ENCODE data around the gene CCDC43. TPM values are rescaled to one million over a fixed set of nuclear protein-coding genes. Genes with fewer than 3 reads are reported as not detected.
"Not testable (repeated sequence)": the region's sequence is repeated elsewhere in the genome, so short reads cannot be mapped to it uniquely, and the experiment has no call there.

Gene CCDC43
- total RNA-seq, 1 experiment from 2014 or later = 34.3 TPM

DNA sequence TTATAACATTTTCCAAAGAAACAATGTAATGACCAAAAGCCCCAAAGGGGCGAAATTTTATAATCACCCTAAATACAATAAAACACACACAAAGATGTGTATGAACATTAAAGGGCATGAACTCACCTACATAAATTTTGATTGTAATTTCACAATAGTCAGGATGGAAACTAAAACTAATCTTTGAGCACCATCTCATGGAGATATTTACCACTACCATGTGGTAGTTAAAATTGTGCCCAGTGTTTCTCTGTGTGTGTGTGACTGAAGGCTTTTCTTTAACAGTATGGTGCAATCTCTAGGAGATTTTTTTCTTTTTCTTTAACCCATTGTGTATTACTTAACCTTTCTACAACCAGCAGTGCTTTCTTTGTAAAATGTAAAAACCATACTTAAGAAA, 53.0 kb downstream of the CCDC43 start:
- no peaks in the 10 kb centered on the region for H3K36me3 Mint-ChIP-seq (ENCODE audit: insufficient read depth in 1 of 3, low read depth in 3 of 3)
- no peak for DNase-seq
- Histone ChIP-seq H3K79me2 (ENCODE audit: insufficient read depth, low read length) (no peaks in the 10 kb centered on the region), H3K23me2 (ENCODE audit: insufficient read length, low read depth, low read length, poor library complexity, severe bottlenecking) (no peaks in the 10 kb centered on the region), H3K4ac (ENCODE audit: low read depth, low read length) (no peak overlapping the region), H2BK15ac (ENCODE audit: low read depth, low read length) (no peak overlapping the region), H2BK20ac (ENCODE audit: low read depth, low read length, poor library complexity, severe bottlenecking) (no peak overlapping the region), H3K79me1 (ENCODE audit: insufficient read depth, low read depth, low read length, poor library complexity, severe bottlenecking) (no peaks in the 10 kb centered on the region), H3K27ac (ENCODE audit: insufficient read length, low read depth, low read length) (no peak overlapping the region), H3K9ac (ENCODE audit: extremely low read depth, insufficient read length, low read length) (no peak overlapping the region), H2BK5ac (ENCODE audit: insufficient read length, low read length) (no peak overlapping the region), H4K91ac (ENCODE audit: insufficient read length, low read depth, low read length) (no peak overlapping the region), H3K4me1 (ENCODE audit: insufficient read depth, low read length) (no peaks in the 10 kb centered on the region), H3K14ac (ENCODE audit: insufficient read depth, low read length) (no peak overlapping the region), H4K8ac (replicated peaks; ENCODE audit: insufficient read length, low read depth, low read length) (no peak overlapping the region), H3K18ac (ENCODE audit: insufficient read length, low read depth, low read length) (no peak overlapping the region), H3K27me3 (ENCODE audit: insufficient read depth, low read length) (no peaks in the 10 kb centered on the region), H2BK12ac (ENCODE audit: insufficient read length, low read depth, low read length) (no peak overlapping the region), H2BK120ac (ENCODE audit: low read depth, low read length, poor library complexity, severe bottlenecking) (no peak overlapping the region), H3K23ac (ENCODE audit: insufficient read length, low read depth, low read length) (no peak overlapping the region), H3K9me3 (ENCODE audit: control insufficient read depth, low read depth, low read length) (no peaks in the 10 kb centered on the region), H2AFZ (ENCODE audit: low read length) (no peak overlapping the region), H3K4me2 (ENCODE audit: insufficient read depth, insufficient read length, low read length) (no peak overlapping the region), H4K5ac (ENCODE audit: insufficient read length, low read depth, low read length) (no peak overlapping the region), H4K20me1 (ENCODE audit: control insufficient read depth, insufficient read depth, insufficient read length) (no peaks in the 10 kb centered on the region), H2AK5ac (ENCODE audit: insufficient read length, low read length) (no peak overlapping the region), H3K56ac (ENCODE audit: insufficient read length, low read depth, low read length) (no peak overlapping the region), H3T11ph (ENCODE audit: low read length) (no peak overlapping the region)
- TF ChIP-seq, protein P1, sequence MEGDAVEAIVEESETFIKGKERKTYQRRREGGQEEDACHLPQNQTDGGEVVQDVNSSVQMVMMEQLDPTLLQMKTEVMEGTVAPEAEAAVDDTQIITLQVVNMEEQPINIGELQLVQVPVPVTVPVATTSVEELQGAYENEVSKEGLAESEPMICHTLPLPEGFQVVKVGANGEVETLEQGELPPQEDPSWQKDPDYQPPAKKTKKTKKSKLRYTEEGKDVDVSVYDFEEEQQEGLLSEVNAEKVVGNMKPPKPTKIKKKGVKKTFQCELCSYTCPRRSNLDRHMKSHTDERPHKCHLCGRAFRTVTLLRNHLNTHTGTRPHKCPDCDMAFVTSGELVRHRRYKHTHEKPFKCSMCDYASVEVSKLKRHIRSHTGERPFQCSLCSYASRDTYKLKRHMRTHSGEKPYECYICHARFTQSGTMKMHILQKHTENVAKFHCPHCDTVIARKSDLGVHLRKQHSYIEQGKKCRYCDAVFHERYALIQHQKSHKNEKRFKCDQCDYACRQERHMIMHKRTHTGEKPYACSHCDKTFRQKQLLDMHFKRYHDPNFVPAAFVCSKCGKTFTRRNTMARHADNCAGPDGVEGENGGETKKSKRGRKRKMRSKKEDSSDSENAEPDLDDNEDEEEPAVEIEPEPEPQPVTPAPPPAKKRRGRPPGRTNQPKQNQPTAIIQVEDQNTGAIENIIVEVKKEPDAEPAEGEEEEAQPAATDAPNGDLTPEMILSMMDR (conservative IDR thresholded peaks at IDR 0.05) = peak; percentile 56
- H3K27ac Mint-ChIP-seq = no peak overlapping the region
- no peak overlapping the region for H3K4me3 Mint-ChIP-seq
- no peaks in the 10 kb centered on the region for H3K9me3 Mint-ChIP-seq
- peaks cover 6% of the 10 kb centered on the region for H3K27me3 Mint-ChIP-seq (ENCODE audit: low read depth)
- H3K4me1 Mint-ChIP-seq = peaks cover 3 to 7% of the 10 kb centered on the region in 2 experiments
- WGBS (ENCODE audit: extremely low coverage, insufficient read length, low lambda C conversion rate) = no CpG with 5 or more reads among the region's 1 CpG

GRCh38 chr17:44634401-44634800, 55.2 kb downstream of the CCDC43 start:
- not testable (repeated sequence) for H3K14ac ChIP-seq (ENCODE audit: insufficient read depth, low read length); H3K27me3 Mint-ChIP-seq (ENCODE audit: low read depth); DNase-seq; H2BK15ac ChIP-seq (ENCODE audit: low read depth, low read length); H4K20me1 ChIP-seq (ENCODE audit: control insufficient read depth, insufficient read depth, insufficient read length); H3K79me1 ChIP-seq (ENCODE audit: insufficient read depth, low read depth, low read length, poor library complexity, severe bottlenecking); H4K91ac ChIP-seq (ENCODE audit: insufficient read length, low read depth, low read length); H3K9ac ChIP-seq (ENCODE audit: extremely low read depth, insufficient read length, low read length); H2AK5ac ChIP-seq (ENCODE audit: insufficient read length, low read length); H3K9me3 Mint-ChIP-seq; H3K27me3 ChIP-seq (ENCODE audit: insufficient read depth, low read length); H3K4me2 ChIP-seq (ENCODE audit: insufficient read depth, insufficient read length, low read length); H2BK120ac ChIP-seq (ENCODE audit: low read depth, low read length, poor library complexity, severe bottlenecking); H3K4ac ChIP-seq (ENCODE audit: low read depth, low read length); H3K4me1 Mint-ChIP-seq; H2BK20ac ChIP-seq (ENCODE audit: low read depth, low read length, poor library complexity, severe bottlenecking); H3T11ph ChIP-seq (ENCODE audit: low read length); H3K18ac ChIP-seq (ENCODE audit: insufficient read length, low read depth, low read length); H3K27ac ChIP-seq (ENCODE audit: insufficient read length, low read depth, low read length); H3K79me2 ChIP-seq (ENCODE audit: insufficient read depth, low read length); H2BK5ac ChIP-seq (ENCODE audit: insufficient read length, low read length); H3K4me3 Mint-ChIP-seq; H3K4me1 ChIP-seq (ENCODE audit: insufficient read depth, low read length); H3K56ac ChIP-seq (ENCODE audit: insufficient read length, low read depth, low read length); H4K8ac ChIP-seq (replicated peaks; ENCODE audit: insufficient read length, low read depth, low read length); H2AFZ ChIP-seq (ENCODE audit: low read length); H3K23ac ChIP-seq (ENCODE audit: insufficient read length, low read depth, low read length); H4K5ac ChIP-seq (ENCODE audit: insufficient read length, low read depth, low read length); H3K9me3 ChIP-seq (ENCODE audit: control insufficient read depth, low read depth, low read length); H3K36me3 Mint-ChIP-seq (ENCODE audit: insufficient read depth in 1 of 3, low read depth in 3 of 3); H2BK12ac ChIP-seq (ENCODE audit: insufficient read length, low read depth, low read length); H3K23me2 ChIP-seq (ENCODE audit: insufficient read length, low read depth, low read length, poor library complexity, severe bottlenecking)
- peak overlapping the region in 1 of 3 experiments; percentile 83; a peak in 1 of 7 replicates for H3K27ac Mint-ChIP-seq
- WGBS (ENCODE audit: extremely low coverage, insufficient read length, low lambda C conversion rate) = no CpG with 5 or more reads among the region's 4 CpGs

All from H9 (cell line).